ENCODE results near the gene SPART. TPM values are rescaled to one million over a fixed set of nuclear protein-coding genes. Genes with fewer than 3 reads are reported as not detected.

SPART gene
- total RNA-seq, 1 experiment from 2014 or later = 60.6 TPM

GRCh38 chr13:36342715-36343114, 3.5 kb downstream of the SPART start:
- Histone ChIP-seq H2AFZ (ENCODE audit: low read length) (no peak overlapping the region), H3K79me2 (ENCODE audit: insufficient read depth, low read length) (peaks cover 28% of the 10 kb centered on the region; the same call in 1 of the 2 replicates), H3K9me3 (ENCODE audit: control insufficient read depth, low read depth, low read length) (no peaks in the 10 kb centered on the region), H4K20me1 (ENCODE audit: control insufficient read depth, insufficient read depth, insufficient read length) (no peaks in the 10 kb centered on the region), H3K79me1 (ENCODE audit: insufficient read depth, low read depth, low read length, poor library complexity, severe bottlenecking) (peaks cover 2% of the 10 kb centered on the region), H3K9ac (ENCODE audit: extremely low read depth, insufficient read length, low read length) (no peak overlapping the region), H3K4me2 (ENCODE audit: insufficient read depth, insufficient read length, low read length) (no peak overlapping the region), H4K5ac (ENCODE audit: insufficient read length, low read depth, low read length) (no peak overlapping the region), H3K4ac (ENCODE audit: low read depth, low read length) (no peak overlapping the region), H2AK5ac (ENCODE audit: insufficient read length, low read length) (no peak overlapping the region), H2BK12ac (ENCODE audit: insufficient read length, low read depth, low read length) (no peak overlapping the region), H2BK5ac (ENCODE audit: insufficient read length, low read length) (no peak overlapping the region), H3K4me1 (ENCODE audit: insufficient read depth, low read length) (peaks cover 5% of the 10 kb centered on the region), H4K91ac (ENCODE audit: insufficient read length, low read depth, low read length) (no peak overlapping the region), H3K18ac (ENCODE audit: insufficient read length, low read depth, low read length) (no peak overlapping the region), H3K14ac (ENCODE audit: insufficient read depth, low read length) (no peak overlapping the region), H2BK15ac (ENCODE audit: low read depth, low read length) (no peak overlapping the region), H3K23ac (ENCODE audit: insufficient read length, low read depth, low read length) (no peak overlapping the region), H3K23me2 (ENCODE audit: insufficient read length, low read depth, low read length, poor library complexity, severe bottlenecking) (peaks cover 8% of the 10 kb centered on the region), H2BK120ac (ENCODE audit: low read depth, low read length, poor library complexity, severe bottlenecking) (no peak overlapping the region), H3T11ph (ENCODE audit: low read length) (no peak overlapping the region), H3K27me3 (ENCODE audit: insufficient read depth, low read length) (no peaks in the 10 kb centered on the region), H4K8ac (replicated peaks; ENCODE audit: insufficient read length, low read depth, low read length) (no peak overlapping the region), H2BK20ac (ENCODE audit: low read depth, low read length, poor library complexity, severe bottlenecking) (no peak overlapping the region), H3K56ac (ENCODE audit: insufficient read length, low read depth, low read length) (no peak overlapping the region), H3K27ac (ENCODE audit: insufficient read length, low read depth, low read length) (no peak overlapping the region)
- Mint-ChIP-seq H3K9me3 (no peaks in the 10 kb centered on the region), H3K36me3 (ENCODE audit: insufficient read depth in 1 of 3, low read depth in 3 of 3) (no peaks in the 10 kb centered on the region), H3K4me1 (peaks cover 30 to 51% of the 10 kb centered on the region in 2 experiments), H3K4me3 (no peak overlapping the region), H3K27me3 (ENCODE audit: low read depth) (no peaks in the 10 kb centered on the region), H3K27ac (no peak overlapping the region; a peak in 1 of 7 replicates)
- WGBS (ENCODE audit: extremely low coverage, insufficient read length, low lambda C conversion rate) = no CpG with 5 or more reads among the region's 2 CpGs
- no peak for DNase-seq
- no peak for TF ChIP-seq CTCF (conservative IDR thresholded peaks at IDR 0.05)

All from H9 (cell line).